ENCODE measurements around the gene BHLHA15.

The BHLHA15 gene

DNA sequence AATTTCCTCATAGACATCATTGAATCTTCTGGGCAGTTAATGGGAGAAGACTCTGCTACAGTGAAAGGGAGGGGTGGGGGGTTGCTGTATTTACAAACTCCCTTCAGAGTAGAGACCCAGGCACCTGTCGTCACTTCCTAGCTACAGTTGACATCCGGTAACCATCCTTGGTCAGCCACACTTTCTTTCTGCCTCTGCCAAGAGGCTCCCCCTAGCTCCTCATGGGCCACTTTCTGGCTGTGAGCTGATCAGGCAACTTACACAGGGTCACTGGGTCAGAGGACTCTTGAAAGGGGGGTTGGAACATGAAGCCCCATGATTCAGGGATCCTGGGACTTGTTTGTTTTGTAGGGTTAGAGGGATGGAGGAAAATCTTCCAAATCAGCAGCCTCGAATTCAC, 39.5 kb downstream of the BHLHA15 start:
- DNase-seq: peak; percentile 36

DNA sequence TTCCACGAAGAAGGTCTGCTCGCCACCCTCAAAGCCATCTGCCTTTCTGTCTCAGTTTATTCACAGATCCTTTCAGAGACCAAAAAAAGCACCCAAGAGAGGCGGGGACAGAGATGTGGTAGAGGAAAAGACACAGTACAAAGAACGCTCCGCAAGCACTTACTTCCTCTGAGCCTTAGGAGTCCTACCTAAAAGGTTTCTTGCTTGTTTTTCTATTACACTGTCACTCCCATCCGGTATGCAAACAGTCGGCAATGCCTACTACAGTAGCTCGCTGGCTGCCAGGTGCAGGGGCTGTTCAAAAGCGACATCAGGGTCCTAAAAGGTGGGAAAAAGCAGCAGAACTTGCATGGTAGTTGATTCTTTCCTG, 40.0 kb downstream of the BHLHA15 start:
- peak; percentile 5 to 29 for DNase-seq

DNA sequence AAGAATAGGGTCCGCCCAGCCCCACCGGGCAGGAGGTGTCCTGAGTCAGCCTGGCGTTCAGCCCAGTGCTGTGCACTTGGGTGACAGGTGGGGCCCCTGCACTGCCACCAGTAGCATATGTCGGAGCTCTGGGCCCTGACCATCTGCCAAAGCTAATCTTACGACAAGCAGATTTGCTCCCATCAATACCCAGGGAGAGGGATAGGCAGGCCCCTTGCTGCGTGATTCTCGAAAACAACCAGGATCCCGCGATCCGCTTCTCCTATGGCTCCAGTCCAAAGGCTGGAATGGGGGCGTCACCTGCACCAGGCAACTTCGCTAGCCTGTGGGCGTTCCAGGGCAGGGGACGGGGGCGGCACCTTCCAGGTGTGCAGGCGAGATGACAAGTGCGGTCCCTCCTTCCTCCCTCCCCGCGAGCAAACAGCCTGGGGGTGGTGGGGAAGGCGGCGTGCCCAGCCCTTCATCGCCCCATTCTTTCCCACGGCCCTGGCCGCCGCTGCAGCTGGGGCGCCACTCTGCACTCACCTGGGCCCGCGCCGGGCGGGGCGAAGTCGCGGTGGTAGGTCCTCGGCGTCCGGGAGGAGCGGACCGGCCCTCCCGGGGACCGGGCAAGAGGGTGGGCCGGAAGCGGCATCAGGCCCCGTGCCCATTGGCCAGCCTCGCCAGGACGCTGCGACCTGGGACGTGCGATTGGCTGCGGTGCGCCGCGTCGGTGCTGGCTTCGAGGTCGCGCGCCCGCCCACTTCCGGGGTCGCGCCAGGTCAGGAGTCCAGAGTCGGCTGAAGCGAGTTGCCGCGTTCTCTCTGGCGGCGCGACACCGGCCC, 40.6 kb downstream of the BHLHA15 start, which contains the start of gene TECPR1:
TECPR1 (minus strand) TSS at position 632 of the 824 bp plus-strand sequence. CDS start 6,086 bp downstream, outside the sequence.
- peak; percentile 90 for DNase-seq

DNA sequence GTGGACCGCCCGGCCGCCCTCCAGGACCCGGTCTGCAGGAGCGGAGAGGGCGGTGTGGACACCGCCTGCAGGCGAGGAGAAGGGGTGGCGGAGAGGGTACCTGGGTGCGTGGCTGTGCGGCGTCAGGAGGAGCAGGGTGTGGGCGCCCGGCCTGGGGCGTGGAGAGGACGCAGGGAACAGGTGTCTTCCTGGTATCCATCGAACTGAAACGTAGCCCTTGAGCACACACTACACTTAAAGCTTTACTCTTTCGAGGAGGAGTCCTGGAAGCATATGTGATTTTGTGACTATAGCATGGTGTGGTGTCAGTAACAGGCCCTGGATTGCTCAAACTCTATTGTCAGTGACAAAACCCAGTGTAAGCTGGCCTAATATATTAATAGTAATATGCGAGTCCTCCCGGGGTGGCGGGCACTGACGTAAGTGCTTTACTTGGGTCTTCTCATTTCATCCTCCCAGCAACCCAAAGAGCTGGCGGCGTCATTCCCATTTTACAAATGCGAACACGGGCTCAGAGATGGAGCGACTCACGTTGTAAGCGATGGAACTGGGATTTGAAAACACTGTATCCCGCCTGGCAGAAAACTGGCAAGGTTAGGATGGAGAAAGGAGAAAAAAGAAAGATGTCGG, 41.3 kb downstream of the BHLHA15 start:
- DNase-seq: no peak

DNA sequence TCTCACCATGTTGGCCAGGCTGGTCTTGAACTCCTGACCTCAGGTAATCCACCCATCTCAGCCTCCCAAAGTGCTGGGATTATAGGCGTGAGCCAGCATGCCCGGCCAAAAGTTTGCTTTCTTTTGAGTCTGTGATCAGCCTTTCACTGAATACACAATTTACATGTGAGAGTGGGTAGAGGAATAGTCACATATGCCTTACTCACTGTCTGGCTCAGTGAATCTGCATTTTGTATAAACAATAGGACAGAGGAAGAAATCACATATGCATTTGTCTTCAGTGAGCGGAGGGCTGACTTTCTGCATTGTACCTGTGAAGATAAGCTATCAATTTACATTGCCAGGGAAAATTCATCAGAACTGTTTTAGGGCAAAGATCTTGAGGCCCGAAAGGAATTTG, 43.3 kb downstream of the BHLHA15 start:
- DNase-seq: no peak

DNA sequence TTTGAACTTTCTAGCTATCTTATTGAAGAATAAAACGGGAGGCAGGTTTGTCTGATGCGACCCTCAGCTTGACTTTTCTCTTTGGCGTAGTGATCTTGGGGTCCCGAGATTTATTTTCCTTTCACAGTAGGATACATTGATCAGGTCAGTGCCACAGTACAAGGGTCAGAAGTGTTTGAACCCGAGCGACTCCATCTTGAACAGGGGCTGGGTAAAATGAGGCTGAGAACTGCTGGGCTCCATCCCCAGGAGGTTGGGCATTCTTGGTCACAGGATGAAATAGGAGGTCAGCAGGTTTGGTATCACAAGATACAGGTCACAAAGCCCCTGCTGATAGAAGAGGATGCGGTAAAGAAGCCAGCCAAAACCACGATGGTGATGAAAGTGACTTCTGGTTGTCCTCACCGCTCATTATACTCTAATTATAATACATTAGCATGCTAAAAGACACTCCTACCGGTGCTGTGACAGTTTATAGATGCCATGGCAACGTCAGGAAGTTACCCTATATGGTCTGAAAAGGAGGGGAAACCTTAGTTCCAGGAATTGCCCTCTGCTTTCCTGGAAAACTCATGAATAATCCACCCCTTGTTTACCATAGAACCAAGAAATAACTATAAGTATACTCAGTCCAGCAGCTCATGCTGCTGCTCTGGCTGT, 43.8 kb downstream of the BHLHA15 start:
- no peak for DNase-seq

DNA sequence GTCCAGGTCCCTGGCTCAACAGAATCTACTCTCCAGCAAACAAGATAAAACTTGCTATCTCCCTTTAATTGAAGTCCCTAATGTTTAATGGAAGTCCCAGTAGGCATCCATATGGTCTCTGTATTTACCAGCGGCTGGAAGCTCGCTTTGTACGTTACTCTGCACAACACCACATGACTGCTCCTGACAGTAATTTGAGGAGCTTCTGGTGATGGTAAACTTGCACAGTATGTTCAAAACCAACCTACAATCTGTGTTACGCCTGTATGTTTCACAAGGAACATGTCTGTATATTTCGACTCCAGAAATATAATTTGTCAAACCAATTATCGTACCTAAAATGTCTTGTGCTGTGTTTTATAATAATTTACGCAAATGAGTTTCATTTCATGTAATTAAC, 45.2 kb downstream of the BHLHA15 start:
- no peak for DNase-seq

DNA sequence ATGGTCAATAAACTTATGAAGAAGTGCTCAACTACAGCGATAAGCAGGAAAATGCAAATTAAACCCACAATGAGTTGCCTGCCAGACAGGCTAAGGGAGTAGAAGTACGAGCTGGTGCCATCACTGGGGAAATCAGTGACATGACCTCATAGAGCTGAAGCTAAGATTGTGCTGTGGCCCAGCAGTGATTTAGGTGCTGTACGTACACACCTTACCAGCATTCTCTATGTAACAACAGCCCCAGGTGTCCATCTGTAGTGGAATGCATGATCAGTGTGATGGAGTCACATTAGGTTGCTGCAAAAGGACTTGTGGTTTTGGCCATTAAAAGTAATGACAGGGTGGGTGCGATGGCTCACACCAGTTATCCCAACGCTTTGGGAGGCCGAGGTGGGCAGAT, 46.5 kb downstream of the BHLHA15 start:
- no peak for DNase-seq
